HepG2 (cell line): Measurements from ENCODE around the gene KRT15. TPM values are rescaled to one million over a fixed set of nuclear protein-coding genes. Genes with fewer than 3 reads are reported as not detected.

Source experiments
- ARNTL ChIP-seq: sonication (generic); formaldehyde crosslinking; IDR thresholded peaks from 2 replicates; pipeline ENCODE4 v1.4.0; 2020; ENCODE audit warnings: mild to moderate bottlenecking, missing genetic modification reagents
- MBNL3 ChIP-seq: fragments of 250-450 bp; sonication (Bioruptor Pico); conservative IDR thresholded peaks from 2 replicates; pipeline ENCODE4 v1.8.0; 2022; ENCODE audit warnings: mild to moderate bottlenecking, inconsistent platforms
- SNAPC4 ChIP-seq: sonication (generic); formaldehyde crosslinking; IDR thresholded peaks from 2 replicates; pipeline ENCODE4 v1.4.0; 2020; ENCODE audit warnings: mild to moderate bottlenecking, missing genetic modification reagents
- TGIF2 ChIP-seq: IDR thresholded peaks from 2 replicates; pipeline ENCODE4 v1.6.1; 2016; ENCODE audit warnings: control low read depth, missing compliant biosample characterization
- ZBTB8A ChIP-seq: sonication (generic); formaldehyde crosslinking; IDR thresholded peaks from 2 replicates; pipeline ENCODE4 v1.4.0; 2020; ENCODE audit warnings: mild to moderate bottlenecking, low read depth, missing genetic modification reagents, borderline replicate concordance
- ZNF101 ChIP-seq: sonication (generic); formaldehyde crosslinking; IDR thresholded peaks from 2 replicates; pipeline ENCODE4 v1.4.0; 2020; ENCODE audit warnings: mild to moderate bottlenecking, low read depth, missing genetic modification reagents, borderline replicate concordance
- ZNF331 ChIP-seq: sonication (generic); formaldehyde crosslinking; IDR thresholded peaks from 2 replicates; pipeline ENCODE4 v1.4.0; 2020; ENCODE audit warnings: missing genetic modification reagents
- ZNF878 ChIP-seq: sonication (generic); formaldehyde crosslinking; IDR thresholded peaks from 2 replicates; pipeline ENCODE4 v1.8.1; 2023; ENCODE audit warnings: mild to moderate bottlenecking, missing genetic modification reagents, moderate library complexity
- polyA plus RNA-seq, 8 experiments: library from polyadenylated mRNA; depleted of rRNA in 3 of 8; stranded (reverse) in 7 of 8; unstranded in 1 of 8; fragments of >200 nt; fragmentation: Illumina TruSeq in 4 of 8; extraction: Trizol in 4 of 8; gene quantifications; 2 replicates each; pipeline versions ENCODE4 v1.2.1 to v1.2.3, GENCODE V29; 2011 to 2016; ENCODE audit warnings: low read depth in 4 of 8, missing spikeins in 1 of 8, mixed read lengths in 1 of 8; ENCODE audit not compliant: insufficient read depth in 1 of 8
- total RNA-seq, 5 experiments: library from RNA; depleted of rRNA; stranded (reverse); fragments of >200 nt; fragmentation: Illumina TruSeq; extraction: Trizol; gene quantifications; 2 replicates each; pipeline ENCODE4 v1.2.3, GENCODE V29; 2016; ENCODE audit warnings: low read depth in 1 of 5

KRT15 gene
- total and polyA plus RNA-seq, 2 of the 13 experiments (the other 11 are each of a cell fraction or from before 2014, with no cell fraction given): 0.46 to 0.63 TPM

DNA sequence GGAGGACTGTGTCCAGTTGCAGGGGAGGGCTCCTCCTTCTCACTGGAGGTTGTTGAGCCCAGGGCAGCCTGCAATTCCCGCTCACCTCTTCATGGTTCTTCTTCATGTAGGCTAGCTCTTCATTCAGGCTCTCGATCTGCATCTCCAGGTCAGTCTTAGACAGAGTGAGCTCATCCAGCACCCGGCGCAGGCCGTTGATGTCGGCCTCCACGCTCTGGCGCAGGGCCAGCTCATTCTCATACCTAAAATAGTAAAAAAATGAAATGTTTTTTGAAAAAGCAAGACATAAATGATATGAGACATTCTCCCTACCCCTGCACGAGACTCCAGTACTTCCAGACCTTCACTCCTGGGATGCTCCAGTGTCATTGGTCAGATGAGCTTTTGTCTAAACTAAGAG is 15.5 kb downstream of the KRT15 start (continued):
- no peak for TF ChIP-seq SNAPC4 (CRISPR knock-in tag)
- no peak for TF ChIP-seq TGIF2 (CRISPR knock-in tag)
- no peak for TF ChIP-seq ZNF101
- no peak for TF ChIP-seq ZNF331 (CRISPR knock-in tag)
- TF ChIP-seq MBNL3 (CRISPR knock-in tag): no peak
- no peak for TF ChIP-seq ZNF878
- TF ChIP-seq ARNTL (CRISPR knock-in tag): no peak
- TF ChIP-seq ZBTB8A (CRISPR knock-in tag): no peak
